Heart right ventricle (tissue), 16 donors: Measurements from ENCODE around the gene AMDHD2. TPM values are rescaled to one million over a fixed set of nuclear protein-coding genes. Genes with fewer than 3 reads are reported as not detected.

Experiments used
- ATAC-seq, 8 donors: fragments of 200-7000 bp; cut with Tn5 transposase; one replicate each; pipeline ENCODE4 v1.9.1; 2020; ENCODE audit warnings: mild to moderate bottlenecking in 8 of 8, moderate library complexity in 8 of 8, moderate number of reproducible peaks in 1 of 8
- DNase-seq, 2 donors: peaks; one replicate each; pipeline ENCODE4 v3.0.0-alpha.2; 2020
- H3K27ac ChIP-seq, 10 donors: fragments of 200-600 bp; sonication (generic) in 2 of 10; one replicate each; pipeline versions ENCODE4 v1.5.0 to v1.8.0; 2020 to 2022; ENCODE audit warnings: mild to moderate bottlenecking in 3 of 10
- H3K27me3 ChIP-seq, 7 donors: fragments of 200-600 bp; one replicate each; pipeline ENCODE4 v1.8.0; 2021 to 2022; ENCODE audit warnings: mild to moderate bottlenecking in 2 of 7
- H3K36me3 ChIP-seq, 9 donors: fragments of 200-600 bp; sonication (generic) in 1 of 9; one replicate each; pipeline versions ENCODE4 v1.5.0 to v1.8.0; 2020 to 2022; ENCODE audit warnings: mild to moderate bottlenecking in 2 of 9
- H3K4me1 ChIP-seq, 9 donors: fragments of 200-600 bp; sonication (generic) in 1 of 9; one replicate each; pipeline versions ENCODE4 v1.5.0 to v1.8.0; 2020 to 2022; ENCODE audit warnings: mild to moderate bottlenecking in 4 of 9
- H3K4me3 ChIP-seq, 10 donors: fragments of 200-600 bp; sonication (generic) in 2 of 10; one replicate each; pipeline versions ENCODE4 v1.5.0 to v1.8.0; 2020 to 2022; ENCODE audit warnings: mild to moderate bottlenecking in 7 of 10, moderate library complexity in 2 of 10
- H3K9me3 ChIP-seq, 11 donors: fragments of 200-600 bp in 10 of 11; sonication (generic) in 2 of 11; one replicate each; pipeline versions ENCODE4 v1.5.0 to v1.8.0; 2013 to 2022; ENCODE audit warnings: mild to moderate bottlenecking in 2 of 11, control low read depth in 1 of 11, moderate library complexity in 1 of 11
- CTCF ChIP-seq, 9 donors: fragments of 200-600 bp; sonication (generic) in 2 of 9; IDR thresholded peaks; one replicate each; pipeline versions ENCODE4 v1.5.0 to v1.8.0; 2021 to 2022; ENCODE audit warnings: antibody characterized with exemption in 9 of 9, mild to moderate bottlenecking in 5 of 9, moderate library complexity in 1 of 9
- WGBS, 2 donors: extraction: QIAGEN DNeasy Blood & Tissue Kit; methylation state at CpG; one replicate each; pipeline ENCODE4 v1.1.7; 2013; ENCODE audit warnings: inconsistent platforms in 1 of 2; 5-methylcytosine and 5-hydroxymethylcytosine counted together
- intact Hi-C, 10 donors: fragments of 100-400 bp; cut with DNase I; formaldehyde crosslinking; loops; one replicate each; pipeline versions ENCODE4 v1.11.1 to v1.14.2; 2022
- polyA plus RNA-seq, 2 donors: library from polyadenylated mRNA; stranded (reverse); fragments of 200-250 nt; gene quantifications; one replicate each; pipeline ENCODE4 v1.2.3, GENCODE V29; 2013
- total RNA-seq, 10 donors: library from RNA; stranded (reverse); fragmentation: NEBNext Ultra II Directional in 3 of 10; extraction: Animal tissue kit (Norgen Biotek cat#: 25700) in 3 of 10; gene quantifications; one replicate each; pipeline versions ENCODE4 v1.2.1 to v1.2.4, GENCODE V29; 2021 to 2023
- donor health status: Arrhythmogenic right ventricular cardiomyopathy.
- donor health status: ischemic (EF 13 %, LVEDD 7.1; RV severe dilation, severe dysfunction).
- donor health status: healthy with polysubstance abuse.
- donor health status: DM: no; HTN: yes; CAD: no.
- donor health status: DM: no; HTN: no; CAD: no.
- donor health status: ischemic (EF 25% LVEDD 6.9; RV normal size, moderate dysfunction).
- donor health status: ischemic (EF 25% LVEDD 5.7; RV mildly dilated, moderate dysfunction).
- donor health status: healthy.
- donor health status: DM: yes; HTN: yes; CAD: no.
- donor health status: Ischemic cardiomyopathy.
- donor health status: ischemic (EF 35%, LVEDD 5.7; RV mildly dilated, moderate dysfunction).
- donor health status: nonischemic (EF 11% LVEDD 7.7; RV severe dilation, severe dysfunction).
- donor health status: DM: yes; HTN: yes; CAD: no.
- donor health status: PGD.
- donor health status: ischemic (EF 29% LVEDD 5.4; RV normal size, mild dysfunction).
- donor health status: nonischemic (EF 23%, LVEDD 6.1; RV moderate dilation, normal function).

The AMDHD2 gene
- total and polyA plus RNA-seq, 12 donors = 7.1 to 20.8 (median 10.4) TPM

GRCh38 chr16:2473999-2474876 is 45.9 kb upstream of the AMDHD2 start:
- Histone ChIP-seq H3K4me1 (peaks cover 22 to 54% (median 42%) of the 10 kb centered on the region in 9 donors), H3K36me3 (peaks cover 0 to under 1% (median 0%) of the 10 kb centered on the region in 9 donors), H3K4me3 (peak overlapping the region; percentile 64 to 89 (median 76)), H3K27ac (peak overlapping the region; percentile 37 to 94 (median 88)), H3K9me3 (no peaks in the 10 kb centered on the region), H3K27me3 (peaks cover 11 to 44% (median 40%) of the 10 kb centered on the region in 7 donors)
- intact Hi-C loops = loop anchor here in 1 of 10 donors (2.0 kb wide), 1 partner anchor 23 kb away; no protein-coding TSS in a partner anchor
- ATAC-seq (peak; percentile 55 to 81 (median 68)), DNase-seq (peak in 1 of 2 donors; percentile 61)
- WGBS, 2 donors = 0% methylated on average over 77 to 100 of the region's 100 CpGs
- TF ChIP-seq CTCF (IDR thresholded peaks at IDR 0.05) = peak in 8 of 9 donors; percentile 13 to 62 (median 39)

GRCh38 chr16:2474877-2475412 is 45.2 kb upstream of the AMDHD2 start, which contains the start of gene TBC1D24:
Gene TBC1D24, plus strand, starts transcription at chr16:2475127. Its CDS starts 21,022 bp downstream, at chr16:2496149.
- ATAC-seq (peak; percentile 89 to 96 (median 93)), DNase-seq (peak; percentile 84 to 92)
- Histone ChIP-seq H3K4me1 (peaks cover 22 to 46% (median 38%) of the 10 kb centered on the region in 9 donors), H3K36me3 (peaks cover 0 to 4% (median 0%) of the 10 kb centered on the region in 9 donors), H3K9me3 (no peaks in the 10 kb centered on the region), H3K27me3 (peaks cover 11 to 37% (median 36%) of the 10 kb centered on the region in 7 donors), H3K27ac (peak within 1 kb of the TSS; percentile 37 to 94 (median 88)), H3K4me3 (peak within 1 kb of the TSS; percentile 64 to 89 (median 76))
- 0 to 1% methylated on average over 33 to 77 of the region's 77 CpGs for WGBS, 2 donors
- TF ChIP-seq CTCF (IDR thresholded peaks at IDR 0.05) = no peak
- intact Hi-C loops = loop anchor here in 1 of 10 donors (2.0 kb wide), 1 partner anchor 22 kb away; no protein-coding TSS in a partner anchor

GRCh38 chr16:2475413-2476344 is 44.5 kb upstream of the AMDHD2 start:
- DNase-seq (no peak), ATAC-seq (peak in 2 of 8 donors; percentile 2 to 3)
- Histone ChIP-seq H3K4me1 (peaks cover 22 to 40% (median 37%) of the 10 kb centered on the region in 9 donors), H3K4me3 (peak overlapping the region; percentile 64 to 89 (median 72)), H3K36me3 (peaks cover 0 to 4% (median 0%) of the 10 kb centered on the region in 9 donors), H3K27ac (peak overlapping the region in 8 of 10 donors; percentile 26 to 92 (median 50)), H3K9me3 (no peaks in the 10 kb centered on the region), H3K27me3 (peaks cover 11 to 30% (median 29%) of the 10 kb centered on the region in 7 donors)
- no peak for TF ChIP-seq CTCF (IDR thresholded peaks at IDR 0.05)
- 17% methylated on average over 55 of the region's 55 CpGs for WGBS, 2 donors
- intact Hi-C loops = loop anchor here in 1 of 10 donors (2.0 kb wide), 1 partner anchor 21 kb away; no protein-coding TSS in a partner anchor
